Measurements from ENCODE around the gene ABHD12.

DNA sequence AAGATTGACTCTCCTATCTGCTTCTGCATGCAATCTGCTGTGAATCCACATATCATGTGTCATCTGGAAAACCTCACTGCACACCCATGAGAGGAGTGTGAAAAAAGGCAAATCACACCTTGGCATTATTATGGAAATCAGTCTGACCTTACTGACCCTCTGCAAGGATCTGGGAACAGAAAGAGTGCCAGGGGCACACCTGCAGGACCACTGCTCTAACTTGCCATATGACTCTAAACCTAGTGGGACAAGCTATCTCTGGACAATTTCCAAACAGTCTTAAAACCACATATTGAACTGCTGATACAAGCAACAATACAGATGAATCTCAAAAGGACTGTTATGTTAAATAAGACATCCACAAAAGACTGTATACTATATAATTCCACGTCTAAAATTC, 50.3 kb downstream of the ABHD12 start:
- TF ChIP-seq, protein P1, sequence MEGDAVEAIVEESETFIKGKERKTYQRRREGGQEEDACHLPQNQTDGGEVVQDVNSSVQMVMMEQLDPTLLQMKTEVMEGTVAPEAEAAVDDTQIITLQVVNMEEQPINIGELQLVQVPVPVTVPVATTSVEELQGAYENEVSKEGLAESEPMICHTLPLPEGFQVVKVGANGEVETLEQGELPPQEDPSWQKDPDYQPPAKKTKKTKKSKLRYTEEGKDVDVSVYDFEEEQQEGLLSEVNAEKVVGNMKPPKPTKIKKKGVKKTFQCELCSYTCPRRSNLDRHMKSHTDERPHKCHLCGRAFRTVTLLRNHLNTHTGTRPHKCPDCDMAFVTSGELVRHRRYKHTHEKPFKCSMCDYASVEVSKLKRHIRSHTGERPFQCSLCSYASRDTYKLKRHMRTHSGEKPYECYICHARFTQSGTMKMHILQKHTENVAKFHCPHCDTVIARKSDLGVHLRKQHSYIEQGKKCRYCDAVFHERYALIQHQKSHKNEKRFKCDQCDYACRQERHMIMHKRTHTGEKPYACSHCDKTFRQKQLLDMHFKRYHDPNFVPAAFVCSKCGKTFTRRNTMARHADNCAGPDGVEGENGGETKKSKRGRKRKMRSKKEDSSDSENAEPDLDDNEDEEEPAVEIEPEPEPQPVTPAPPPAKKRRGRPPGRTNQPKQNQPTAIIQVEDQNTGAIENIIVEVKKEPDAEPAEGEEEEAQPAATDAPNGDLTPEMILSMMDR (conservative IDR thresholded peaks at IDR 0.05; ENCODE audit: low read depth, low read length), result no peak
- no peak for TF ChIP-seq EZH2 (IDR thresholded peaks at IDR 0.05; ENCODE audit: low read length, unreplicated experiment)

Data from PC-3 (cell line).